Keratinocyte (primary cell): ENCODE data around the gene SIPA1. TPM values are rescaled to one million over a fixed set of nuclear protein-coding genes. Genes with fewer than 3 reads are reported as not detected.

Experiments used
- DNase-seq: peaks from one replicate; pipeline ENCODE4 v3.0.0-alpha.2; 2011; ENCODE audit warnings: low read depth, missing footprints, low spot score
- FAIRE-seq: peaks from 2 replicates; lab custom pipeline; 2011; peaks lifted over from hg19 to GRCh38; lab: Jason Lieb, UNC
- H2AFZ ChIP-seq: 2 replicates; pipeline ENCODE4 v1.6.0; 2012; ENCODE audit warnings: low read length, control low read depth, inconsistent platforms; ENCODE audit not compliant: control insufficient read depth
- H3K27ac ChIP-seq: 2 replicates; pipeline ENCODE4 v1.5.1; 2011; ENCODE audit warnings: low read length; ENCODE audit not compliant: control insufficient read depth, insufficient read depth
- H3K27me3 ChIP-seq: 3 replicates; pipeline ENCODE4 v1.6.0; 2011; ENCODE audit warnings: low read length; ENCODE audit not compliant: control insufficient read depth, insufficient read depth; ENCODE audit errors: extremely low read depth
- H3K36me3 ChIP-seq, 2 experiments: 2 replicates in 1 of 2; 3 replicates in 1 of 2; pipeline ENCODE4 v1.5.1; 2011; ENCODE audit warnings: low read length in 2 of 2, mild to moderate bottlenecking in 1 of 2; ENCODE audit not compliant: control insufficient read depth in 2 of 2, insufficient read depth in 2 of 2; ENCODE audit errors: extremely low read depth in 1 of 2
- H3K4me1 ChIP-seq: 3 replicates; pipeline ENCODE4 v1.5.1; 2011; ENCODE audit warnings: low read length; ENCODE audit not compliant: control insufficient read depth, insufficient read depth; ENCODE audit errors: extremely low read depth
- H3K4me2 ChIP-seq: 3 replicates; pipeline ENCODE4 v1.6.0; 2011; ENCODE audit warnings: low read depth, low read length; ENCODE audit not compliant: control insufficient read depth, insufficient read depth; ENCODE audit errors: extremely low read depth
- H3K4me3 ChIP-seq, 3 experiments: fragments of 200-600 bp in 1 of 3; sonication (generic) in 1 of 3; 2 replicates in 2 of 3; 3 replicates in 1 of 3; pipeline ENCODE4 v1.5.1; 2011 to 2016; ENCODE audit warnings: low read length in 3 of 3, mild to moderate bottlenecking in 3 of 3, control low read depth in 2 of 3, inconsistent platforms in 1 of 3, low read depth in 1 of 3, mixed read lengths in 1 of 3, mixed run types in 1 of 3, moderate library complexity in 1 of 3; ENCODE audit not compliant: control insufficient read depth in 2 of 3, insufficient read depth in 2 of 3; ENCODE audit errors: extremely low read depth in 1 of 3
- H3K79me2 ChIP-seq: 2 replicates; pipeline ENCODE4 v1.6.0; 2012; ENCODE audit warnings: low read length; ENCODE audit not compliant: control insufficient read depth, insufficient read depth
- H3K9ac ChIP-seq: 3 replicates; pipeline ENCODE4 v1.6.0; 2011; ENCODE audit warnings: low read length; ENCODE audit not compliant: control insufficient read depth, insufficient read depth; ENCODE audit errors: extremely low read depth
- H3K9me1 ChIP-seq: 3 replicates; pipeline ENCODE4 v1.6.0; 2011; ENCODE audit warnings: low read length; ENCODE audit not compliant: control insufficient read depth, insufficient read depth; ENCODE audit errors: extremely low read depth
- H3K9me3 ChIP-seq: 2 replicates; pipeline ENCODE4 v1.5.1; 2012; ENCODE audit warnings: low read depth, low read length; ENCODE audit not compliant: control insufficient read depth
- H4K20me1 ChIP-seq: 3 replicates; pipeline ENCODE4 v1.6.0; 2011; ENCODE audit warnings: low read length; ENCODE audit not compliant: control insufficient read depth, insufficient read depth; ENCODE audit errors: extremely low read depth
- CTCF ChIP-seq, 3 experiments: IDR thresholded peaks in 1 of 3; conservative IDR thresholded peaks in 1 of 3; optimal IDR thresholded peaks in 1 of 3; 2 replicates in 2 of 3; 3 replicates in 1 of 3; pipeline versions ENCODE3 to v1.5.1; 2011; ENCODE audit warnings: low read length in 3 of 3, mild to moderate bottlenecking in 3 of 3, moderate library complexity in 2 of 3, control low read depth in 1 of 3, inconsistent platforms in 1 of 3; ENCODE audit not compliant: insufficient read depth in 2 of 3; ENCODE audit errors: extremely low read depth in 1 of 3
- EZH2 ChIP-seq: IDR thresholded peaks from one replicate; pipeline ENCODE4 v1.6.1; 2012; ENCODE audit warnings: inconsistent platforms, mild to moderate bottlenecking, low read length, moderate library complexity
- dilution Hi-C: fragments of 300-500 bp; cut with MboI; formaldehyde crosslinking; loops from one replicate; pipeline ENCODE4 v1.7.0; 2020; ENCODE audit warnings: low sequenced_read_pairs; ENCODE audit not compliant: extremely low pct_ligation_motif_present
- polyA plus RNA-seq, 5 experiments: library from polyadenylated mRNA; depleted of rRNA in 3 of 5; stranded (reverse) in 3 of 5; stranded (forward) in 1 of 5; unstranded in 1 of 5; fragments of >200 nt; gene quantifications; 1 replicate in 1 of 5; 2 replicates in 3 of 5; 3 replicates in 1 of 5; pipeline versions ENCODE4 v1.2.1 to v1.2.3, GENCODE V29; 2011 to 2012; ENCODE audit warnings: missing spikeins in 2 of 5, low read depth in 1 of 5, low replicate concordance in 1 of 5

The SIPA1 gene
- polyA plus RNA-seq, 1 donor (not counting 4 experiments of a cell fraction or from before 2014, with no cell fraction given): 4.5 TPM

- no peak for FAIRE-seq
- H3K9ac ChIP-seq: no peak overlapping the region
- DNase-seq: no peak
- peaks cover 10% of the 10 kb centered on the region for H4K20me1 ChIP-seq
- H2AFZ ChIP-seq: no peak overlapping the region
- H3K27me3 ChIP-seq: no peaks in the 10 kb centered on the region
- no peak overlapping the region for H3K27ac ChIP-seq
- peaks cover 2 to 5% of the 10 kb centered on the region in 2 experiments for H3K36me3 ChIP-seq
- H3K9me3 ChIP-seq: no peaks in the 10 kb centered on the region
- dilution Hi-C loops: no loop called here
- H3K4me2 ChIP-seq: no peak overlapping the region
- TF ChIP-seq CTCF (optimal IDR thresholded peaks at IDR 0.05 in 1 of 3, IDR thresholded peaks at IDR 0.05 in 1 of 3, conservative IDR thresholded peaks at IDR 0.05 in 1 of 3; ENCODE audit: extremely low read depth in 1 of 3, insufficient read depth in 2 of 3, low read length in 3 of 3) (no peak), EZH2 (no peak)
- H3K4me1 ChIP-seq: peaks cover 13% of the 10 kb centered on the region
- no peaks in the 10 kb centered on the region for H3K79me2 ChIP-seq
- no peak overlapping the region for H3K4me3 ChIP-seq
- H3K9me1 ChIP-seq: peaks cover 2% of the 10 kb centered on the region
These were observed 3.6 kb downstream of the SIPA1 start for GRCh38 chr11:65641297-65642013.

GRCh38 chr11:65642014-65642671 is 4.2 kb downstream of the SIPA1 start:
- Histone ChIP-seq H2AFZ (no peak overlapping the region), H3K36me3 (no peaks in the 10 kb centered on the region), H3K79me2 (no peaks in the 10 kb centered on the region), H3K9me3 (no peaks in the 10 kb centered on the region), H3K9me1 (peaks cover 2% of the 10 kb centered on the region), H3K27ac (no peak overlapping the region), H4K20me1 (peaks cover 10% of the 10 kb centered on the region), H3K4me1 (peaks cover 13% of the 10 kb centered on the region), H3K27me3 (no peaks in the 10 kb centered on the region), H3K4me3 (no peak overlapping the region), H3K4me2 (no peak overlapping the region), H3K9ac (no peak overlapping the region)
- DNase-seq (no peak), FAIRE-seq (no peak)
- TF ChIP-seq EZH2: no peak
- dilution Hi-C loops: no loop called here
